NK-92 treated with Interleukin-12 subunit alpha and Interleukin-12 subunit beta, amount 100 ng/mL, for 24 hours (cell line): ENCODE data around the gene TTN.
"Not testable (repeated sequence)": the region's sequence is repeated elsewhere in the genome, so short reads cannot be mapped to it uniquely, and the experiment has no call there.

ENCODE experiments used
- DNase-seq: peaks from one replicate; lab custom pipeline; 2025; lab: John Stamatoyannopoulos, UW

The TTN gene

DNA sequence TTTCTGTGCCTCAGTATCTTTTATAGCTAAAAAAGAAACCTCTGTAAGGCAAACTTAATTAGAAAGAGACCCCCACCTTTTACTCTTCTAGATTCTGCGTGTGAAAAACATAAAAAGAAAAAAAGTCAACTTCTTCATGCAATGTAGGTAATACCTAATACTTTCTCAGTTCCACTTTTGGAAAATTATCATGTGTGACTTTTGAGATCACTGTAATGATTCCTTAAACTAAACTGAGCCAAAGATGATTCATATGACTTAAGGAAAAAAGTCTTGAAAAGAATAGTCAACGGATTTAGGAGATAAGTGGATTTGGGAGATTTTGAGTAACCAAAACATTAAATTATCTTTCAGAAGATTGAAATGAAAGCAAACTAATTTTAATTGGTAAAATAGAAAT lies 278.0 kb downstream of the TTN start:
- no peak for DNase-seq

DNA sequence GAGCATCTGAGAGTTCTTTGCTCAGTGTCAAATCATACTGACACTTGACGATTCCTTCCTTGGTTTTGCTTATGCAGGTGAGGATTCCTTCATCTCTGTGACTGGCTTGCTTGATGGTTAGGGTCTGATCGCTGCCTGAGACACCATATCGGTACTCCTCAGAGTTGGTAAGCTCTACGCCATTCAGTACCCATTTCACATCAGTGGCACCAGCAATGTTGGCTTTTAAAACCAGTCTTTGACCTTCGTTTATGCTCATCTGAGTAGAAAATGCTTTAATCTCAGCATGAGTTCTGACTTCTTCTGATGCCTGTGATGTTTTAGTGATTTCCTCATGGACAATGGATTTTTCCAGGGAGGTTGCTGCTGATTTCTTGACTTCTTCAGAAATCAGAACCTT lies 278.6 kb downstream of the TTN start:
- no peak for DNase-seq

DNA sequence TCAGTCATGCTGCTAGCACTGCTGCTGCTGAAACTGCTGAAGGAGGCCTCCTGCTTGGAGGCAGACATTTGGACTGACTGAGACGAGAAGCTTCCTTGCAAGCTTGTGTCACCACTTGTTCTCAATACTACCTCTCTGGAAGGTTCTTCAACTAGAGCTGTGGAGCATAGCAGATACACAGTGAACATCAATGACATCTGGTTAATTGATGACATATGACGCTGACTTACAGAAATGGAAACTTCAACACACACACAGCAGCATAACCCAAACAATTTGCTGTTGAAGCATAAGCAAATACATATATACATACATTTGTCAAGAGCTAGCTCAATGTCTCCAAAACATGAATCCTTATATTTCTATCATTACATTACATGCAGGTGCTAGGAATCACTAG lies 279.6 kb downstream of the TTN start:
- DNase-seq, result no peak

DNA sequence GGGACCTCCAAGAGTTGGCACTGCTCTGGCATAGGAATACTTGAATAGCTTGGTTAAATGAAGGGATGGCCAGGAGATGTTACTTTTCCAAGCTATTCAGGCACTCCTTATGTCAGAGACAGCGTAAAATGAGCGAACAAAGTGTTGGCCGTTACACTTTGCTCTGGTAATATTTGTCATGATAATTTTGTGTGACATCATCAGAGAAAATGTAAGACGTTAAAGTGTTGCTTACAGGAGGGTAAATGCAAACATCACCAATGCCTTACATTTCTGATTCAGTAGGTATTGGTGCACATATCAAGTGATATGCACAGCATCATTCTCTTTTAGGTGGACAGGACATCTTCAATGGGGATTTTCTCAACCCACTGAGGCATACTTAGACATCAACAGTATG lies 281.0 kb downstream of the TTN start:
- no peak for DNase-seq

DNA sequence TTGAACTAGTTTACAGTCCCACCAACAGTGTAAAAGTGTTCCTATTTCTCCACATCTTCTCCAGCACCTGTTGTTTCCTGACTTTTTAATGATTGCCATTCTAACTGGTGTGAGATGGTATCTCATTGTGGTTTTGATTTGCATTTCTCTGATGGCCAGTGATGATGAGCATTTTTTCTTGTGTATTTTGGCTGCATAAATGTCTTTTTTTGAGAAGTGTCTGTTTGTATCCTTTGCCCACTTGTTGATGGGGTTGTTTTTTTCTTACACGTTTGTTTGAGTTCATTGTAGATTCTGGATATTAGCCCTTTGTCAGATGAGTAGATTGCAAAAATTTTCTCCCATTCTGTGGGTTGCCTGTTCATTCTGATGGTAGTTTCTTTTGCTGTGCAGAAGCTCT lies 281.8 kb downstream of the TTN start:
- DNase-seq, result not testable (repeated sequence)

DNA sequence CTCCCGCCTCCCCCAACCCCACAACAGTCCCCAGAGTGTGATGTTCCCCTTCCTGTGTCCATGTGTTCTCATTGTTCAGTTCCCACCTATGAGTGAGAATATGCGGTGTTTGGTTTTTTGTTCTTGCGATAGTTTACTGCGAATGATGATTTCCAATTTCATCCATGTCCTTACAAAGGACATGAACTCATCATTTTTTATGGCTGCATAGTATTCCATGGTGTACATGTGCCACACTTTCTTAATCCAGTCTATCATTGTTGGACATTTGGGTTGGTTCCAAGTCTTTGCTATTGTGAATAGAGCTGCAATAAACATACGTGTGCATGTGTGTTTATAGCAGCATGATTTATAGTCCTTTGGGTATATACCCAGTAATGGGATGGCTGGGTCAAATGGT lies 282.2 kb downstream of the TTN start:
- not testable (repeated sequence) for DNase-seq

DNA sequence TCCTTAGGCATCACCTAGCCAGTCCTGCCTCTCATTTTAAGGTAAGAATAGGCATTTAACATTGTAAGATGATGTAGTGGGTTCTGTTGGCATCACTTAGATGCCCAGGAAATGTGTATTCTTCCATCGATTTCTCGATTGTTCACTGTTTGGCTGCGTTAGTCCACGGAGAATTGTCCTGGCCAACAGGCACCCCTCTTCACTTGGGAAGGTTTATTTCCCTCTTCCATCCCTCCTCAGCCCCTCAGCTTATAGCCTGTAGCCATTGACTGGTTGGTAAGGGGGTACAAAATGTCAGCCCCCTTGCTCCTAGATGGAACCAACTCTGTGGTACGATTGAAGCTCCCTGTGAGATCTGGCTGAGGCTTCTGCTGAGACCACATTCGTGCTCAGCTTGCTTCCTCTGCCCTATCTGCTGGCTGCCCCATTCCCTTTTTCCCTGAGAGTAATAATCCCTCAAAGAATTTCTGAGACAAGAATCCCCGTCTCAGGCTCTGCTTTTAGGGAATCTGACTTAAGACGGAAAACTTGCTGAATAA lies 283.6 kb downstream of the TTN start:
- DNase-seq, result no peak

DNA sequence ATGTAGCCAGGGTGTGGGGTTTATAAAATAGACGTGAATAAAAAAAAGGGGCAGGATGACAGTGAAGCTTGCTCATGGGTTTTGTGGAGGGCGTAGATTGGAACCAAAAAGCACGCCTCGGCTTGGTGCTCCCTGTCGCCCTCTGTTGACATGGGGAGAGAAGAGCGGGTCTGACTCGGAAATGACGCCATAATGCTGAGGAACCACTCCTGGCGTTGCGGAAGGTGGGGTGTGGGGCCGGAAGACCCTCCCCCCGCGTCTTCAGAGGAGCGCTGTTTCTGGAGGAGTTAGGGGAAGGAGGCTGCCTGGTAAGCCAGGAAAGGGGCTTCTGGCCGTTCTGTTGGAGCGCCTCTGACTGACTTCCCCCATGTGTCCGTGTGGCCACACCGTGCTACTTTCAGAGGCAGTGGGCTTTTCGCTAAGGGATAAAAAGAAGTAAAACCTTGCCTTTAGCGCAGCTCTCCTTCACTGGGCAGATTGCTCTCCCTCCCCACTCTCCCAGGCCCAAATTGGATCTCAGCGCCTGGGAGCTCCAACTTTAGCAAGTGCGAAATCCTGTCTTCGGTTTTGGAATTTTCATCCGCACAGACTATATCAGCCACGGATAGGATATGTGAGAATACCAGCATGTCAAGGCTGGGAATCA lies 284.1 kb downstream of the TTN start:
- DNase-seq, result peak; percentile 38

DNA sequence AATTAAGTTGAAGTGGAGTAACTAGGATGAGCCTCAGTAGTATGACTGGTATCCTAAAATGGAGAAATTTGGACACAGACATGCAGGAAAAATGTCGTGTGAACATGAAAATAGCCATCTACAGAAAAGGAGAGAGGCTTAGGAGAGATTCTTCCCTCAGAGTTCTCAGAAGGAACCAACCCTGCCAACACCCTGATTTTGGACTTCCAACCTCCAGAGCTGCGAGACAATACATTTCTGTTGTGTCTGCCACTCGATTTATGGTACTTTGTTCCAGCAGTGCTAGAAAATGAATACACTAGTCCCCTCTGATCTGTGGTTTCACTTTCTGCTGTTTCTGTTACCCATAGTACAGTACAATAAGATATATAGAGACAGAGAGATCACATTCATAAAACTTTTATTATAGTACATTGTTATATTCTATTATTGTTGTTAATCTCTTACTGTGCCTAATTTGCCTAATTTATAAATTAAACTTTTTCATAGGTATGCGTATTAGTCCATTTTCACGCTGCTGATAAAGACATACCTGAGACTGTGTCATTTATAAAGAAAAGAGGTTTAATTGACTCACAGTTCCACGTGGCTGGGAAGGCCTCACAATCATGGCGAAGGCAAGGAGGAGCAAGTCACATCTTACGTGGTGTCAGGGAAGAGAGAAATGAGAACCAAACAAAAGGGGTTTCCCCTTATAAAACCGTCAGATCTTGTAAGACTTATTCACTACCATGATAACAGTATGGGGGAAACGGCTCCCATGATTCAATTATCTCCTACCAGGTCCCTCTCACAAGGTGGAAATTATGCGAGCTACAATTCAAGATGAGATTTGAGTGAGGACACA lies 285.7 kb downstream of the TTN start:
- DNase-seq, result no peak

DNA sequence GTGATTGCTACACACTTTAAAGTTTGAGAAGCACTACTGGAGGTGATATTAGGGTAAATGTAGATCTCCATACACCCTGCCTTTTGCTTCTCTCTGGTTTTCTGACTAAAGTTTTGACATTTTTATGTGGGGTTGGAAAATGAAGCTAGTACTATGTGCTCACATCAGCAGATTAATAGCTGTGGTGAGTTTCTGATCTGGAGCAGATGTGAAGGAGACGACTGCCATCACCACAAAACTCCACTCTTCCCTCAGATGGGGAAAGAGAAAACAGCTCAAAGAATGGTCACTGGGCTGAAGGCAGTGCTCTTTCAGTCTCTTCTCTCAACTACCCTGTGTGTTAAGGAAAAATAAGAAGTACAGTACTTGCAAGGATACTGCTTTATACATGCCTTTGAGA lies 289.7 kb downstream of the TTN start:
- DNase-seq, result no peak

DNA sequence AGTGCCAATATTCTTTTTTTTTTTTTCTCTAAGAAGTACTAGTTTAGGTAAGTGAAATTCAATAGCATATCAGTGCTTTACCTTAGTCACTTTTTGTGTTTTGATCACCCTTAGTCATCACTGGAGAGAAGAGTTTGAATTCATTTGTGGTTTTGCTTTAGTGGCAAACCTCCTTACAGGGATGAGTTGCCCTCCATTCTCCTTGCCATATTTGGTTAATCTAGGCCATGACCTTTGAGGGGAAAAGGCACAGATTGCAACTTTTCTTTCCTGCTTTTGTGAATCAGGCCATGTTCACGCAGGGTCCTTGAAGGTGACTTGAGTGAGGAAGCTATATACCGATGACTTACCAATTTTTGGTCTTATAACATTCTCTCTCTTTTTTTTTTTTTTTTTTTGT lies 292.6 kb downstream of the TTN start:
- DNase-seq, result no peak

DNA sequence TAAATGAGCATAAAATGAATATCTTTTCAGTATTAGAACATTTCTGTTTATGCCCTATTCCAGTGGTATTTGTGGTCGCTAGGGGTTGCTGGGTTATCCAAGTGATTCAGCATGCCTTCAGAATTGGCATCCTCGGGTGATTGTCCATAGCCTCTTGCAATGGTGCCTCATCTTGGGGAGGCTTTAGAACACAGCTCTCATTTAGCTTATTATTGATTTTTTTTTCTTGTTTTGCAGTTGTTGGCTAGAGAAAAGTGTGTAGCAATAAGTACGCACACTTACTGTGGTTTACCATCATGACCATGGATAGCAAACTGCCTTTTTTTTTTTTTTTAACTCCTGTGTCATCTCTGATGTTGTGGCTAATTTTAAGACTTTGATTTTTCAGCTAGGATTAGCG lies 293.3 kb downstream of the TTN start:
- DNase-seq, result no peak

DNA sequence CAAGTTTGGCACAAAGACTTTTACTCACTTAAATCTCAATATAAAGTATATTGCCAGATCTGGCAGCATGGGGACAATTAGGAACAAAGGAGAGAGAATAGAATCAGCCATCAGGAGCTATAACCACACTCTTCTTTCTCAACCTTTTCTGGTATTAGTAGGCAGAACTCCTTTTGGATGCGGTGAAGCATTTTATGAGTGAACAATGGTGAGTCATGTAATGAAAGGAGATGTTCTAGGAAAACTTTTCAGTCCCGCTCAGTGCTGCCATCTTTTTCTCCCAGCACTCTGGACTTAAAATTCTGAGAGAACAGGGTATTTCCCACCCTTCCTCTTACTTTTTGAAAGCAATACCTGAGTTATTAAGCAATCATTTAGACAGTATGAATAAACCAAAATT lies 294.7 kb downstream of the TTN start:
- DNase-seq, result no peak

DNA sequence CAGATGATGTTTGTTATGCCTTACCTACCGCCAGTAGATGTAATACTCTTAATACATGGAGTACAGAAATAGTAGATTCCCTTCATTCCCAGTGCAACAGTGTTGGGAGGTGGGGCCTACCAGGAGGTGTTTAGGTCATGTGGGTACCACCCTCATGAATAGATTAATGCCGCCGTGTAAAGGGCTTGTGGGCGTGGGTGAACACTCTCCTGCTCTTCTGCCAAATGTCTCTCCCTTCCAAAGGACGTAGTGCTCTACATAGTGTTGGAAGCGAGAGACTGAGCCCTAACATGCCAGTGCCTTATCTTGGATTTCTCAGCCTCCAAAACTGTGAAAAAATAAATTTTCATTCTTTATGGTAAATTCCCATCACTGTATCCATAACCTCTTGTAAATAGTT lies 296.8 kb downstream of the TTN start:
- no peak for DNase-seq

DNA sequence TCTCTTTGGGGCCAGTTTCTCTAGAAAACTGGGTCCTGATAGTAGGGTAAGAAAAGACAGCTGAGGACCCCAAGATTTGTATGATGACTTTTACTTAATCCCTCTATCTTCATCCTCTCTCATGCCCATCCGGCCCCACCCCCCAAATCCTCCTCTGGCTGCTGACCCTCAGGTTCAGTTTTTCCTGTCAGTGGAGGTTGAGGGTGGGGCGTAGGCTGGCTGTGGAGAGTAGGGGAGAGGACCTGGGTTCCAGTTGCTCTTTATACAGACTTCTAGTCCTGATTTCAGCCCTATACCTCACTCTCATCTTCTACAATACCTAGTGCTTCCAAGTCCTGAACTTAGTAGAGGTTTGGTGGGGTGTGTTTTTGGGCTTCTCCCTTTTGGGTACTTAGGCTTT lies 298.6 kb downstream of the TTN start:
- no peak for DNase-seq

DNA sequence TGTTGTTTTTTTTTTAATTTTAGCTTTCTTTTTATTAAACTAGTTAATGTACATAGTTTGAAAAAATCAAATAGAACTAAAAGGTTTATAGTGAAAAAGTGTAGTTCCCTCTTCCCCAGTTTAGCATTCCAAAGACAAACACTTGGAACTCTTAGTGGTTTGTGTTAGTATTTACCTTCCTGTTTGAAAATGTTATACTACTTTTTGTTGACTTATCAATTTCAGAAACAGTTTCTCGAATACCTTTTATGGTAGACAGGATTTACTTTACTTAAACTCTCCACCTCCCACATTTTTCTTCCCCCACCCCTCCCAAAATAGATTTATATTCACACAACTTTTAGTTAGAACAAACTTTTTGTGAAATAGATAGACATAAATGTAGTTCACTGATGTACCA lies 300.3 kb downstream of the TTN start:
- no peak for DNase-seq

DNA sequence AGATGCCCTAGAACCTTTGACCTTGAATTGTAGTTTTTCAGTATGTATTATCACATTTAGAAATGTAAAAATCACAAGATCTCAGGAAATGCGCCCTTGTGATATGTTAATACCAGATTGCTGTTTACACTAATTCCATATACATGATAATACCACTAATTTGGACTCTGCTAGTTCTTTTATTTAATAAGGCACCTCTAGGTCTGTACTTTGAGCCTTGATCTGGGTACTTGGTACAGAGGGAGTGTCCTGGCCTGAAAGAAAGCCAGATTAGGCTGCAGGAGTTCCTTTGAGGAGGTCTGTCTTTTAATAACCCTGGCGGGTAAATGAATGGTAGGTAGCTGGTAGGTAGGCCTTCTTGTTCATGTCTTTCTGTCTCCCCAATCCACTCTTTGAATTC lies 300.7 kb downstream of the TTN start:
- no peak for DNase-seq

DNA sequence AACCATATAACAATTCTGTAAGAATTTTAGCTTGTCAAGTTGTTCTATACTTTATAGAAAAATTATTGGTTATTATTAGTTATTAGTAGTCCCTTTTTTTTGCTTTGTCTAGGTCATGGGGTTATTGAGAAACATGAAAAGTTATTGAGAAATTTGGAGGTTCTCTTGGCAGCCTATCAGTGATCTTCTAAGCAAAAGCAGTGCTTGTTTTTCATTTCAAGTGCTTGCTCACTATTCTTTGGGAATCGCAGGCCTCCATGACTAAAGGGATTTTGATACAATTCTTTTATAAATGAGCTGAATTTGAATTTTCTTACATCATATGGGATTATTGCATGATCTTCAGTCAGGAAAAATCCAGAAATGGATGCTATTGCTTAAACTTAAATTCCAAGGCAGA lies 301.1 kb downstream of the TTN start:
- no peak for DNase-seq

DNA sequence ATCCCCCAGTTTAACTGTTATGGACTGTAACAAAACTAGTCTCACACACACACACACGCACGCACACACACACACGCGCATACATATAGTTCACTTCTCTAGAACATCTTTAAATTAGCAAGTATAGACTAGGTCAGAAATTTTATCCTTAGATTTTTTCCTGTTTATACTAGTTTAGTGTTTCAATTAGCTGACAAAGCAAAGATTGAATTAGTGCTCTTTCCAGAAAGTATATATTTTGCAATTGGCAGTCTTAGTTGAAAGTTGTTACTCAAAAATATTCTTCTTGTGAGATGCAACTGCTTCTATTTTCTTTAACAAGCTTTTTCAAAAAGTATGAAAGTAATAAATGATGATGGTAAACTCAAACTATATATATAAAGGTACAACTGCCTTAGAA lies 304.5 kb downstream of the TTN start:
- no peak for DNase-seq

DNA sequence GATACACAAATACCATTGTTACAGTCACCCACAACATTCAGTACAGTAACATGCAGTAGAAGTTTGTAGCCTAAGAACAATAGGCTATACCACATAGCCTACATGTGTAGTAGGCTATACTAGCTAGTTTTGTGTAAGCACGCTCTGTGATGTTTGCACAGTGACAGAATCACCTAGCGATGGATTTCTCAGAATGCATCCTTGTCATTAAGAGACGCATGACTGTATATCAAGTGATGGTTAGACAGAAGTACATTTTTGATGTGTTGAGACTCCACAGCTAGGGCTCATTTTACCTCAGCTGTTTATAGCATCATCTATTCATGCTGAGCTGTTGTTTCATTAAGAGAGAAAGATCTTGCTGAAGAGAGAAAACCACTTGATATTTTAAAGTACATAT lies 307.6 kb downstream of the TTN start:
- no peak for DNase-seq

DNA sequence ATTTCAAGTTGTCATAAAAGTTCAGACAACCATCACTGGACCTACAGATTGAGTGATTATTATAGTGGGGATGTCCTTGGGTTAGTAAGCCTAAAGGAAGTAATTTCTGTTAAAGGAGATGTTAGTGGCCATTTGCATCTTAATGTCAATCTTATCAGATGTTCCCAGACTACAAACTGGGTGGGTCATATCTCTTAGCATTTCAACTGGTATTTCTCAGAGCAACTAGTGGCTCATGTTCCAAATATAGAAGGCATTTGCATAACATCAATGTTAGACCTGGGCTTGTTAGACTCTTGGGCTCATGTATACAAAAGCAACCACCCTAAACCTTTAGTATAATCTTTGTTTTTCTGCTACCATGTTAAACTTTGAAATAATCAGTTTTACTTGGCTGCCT lies 309.1 kb downstream of the TTN start:
- DNase-seq, result no peak

DNA sequence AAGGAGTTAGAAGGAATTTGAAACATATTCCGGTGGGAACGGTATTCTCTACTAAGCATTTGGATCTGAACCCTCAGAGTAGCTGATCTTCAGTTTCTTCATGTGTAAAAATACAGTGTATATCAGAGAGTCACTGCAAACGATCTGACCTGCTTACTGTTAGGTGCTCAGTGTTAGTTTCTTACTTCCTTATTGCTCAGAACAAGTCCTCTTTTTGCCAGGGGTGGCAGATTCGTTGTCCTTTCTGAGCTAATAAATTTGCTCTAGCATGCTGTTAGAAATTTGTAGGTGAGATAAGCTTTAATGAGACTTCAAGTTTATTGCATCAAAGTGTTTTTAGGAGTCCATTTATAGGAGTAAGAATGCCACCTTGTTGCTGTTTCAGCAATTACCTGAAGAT lies 311.2 kb downstream of the TTN start:
- no peak for DNase-seq

DNA sequence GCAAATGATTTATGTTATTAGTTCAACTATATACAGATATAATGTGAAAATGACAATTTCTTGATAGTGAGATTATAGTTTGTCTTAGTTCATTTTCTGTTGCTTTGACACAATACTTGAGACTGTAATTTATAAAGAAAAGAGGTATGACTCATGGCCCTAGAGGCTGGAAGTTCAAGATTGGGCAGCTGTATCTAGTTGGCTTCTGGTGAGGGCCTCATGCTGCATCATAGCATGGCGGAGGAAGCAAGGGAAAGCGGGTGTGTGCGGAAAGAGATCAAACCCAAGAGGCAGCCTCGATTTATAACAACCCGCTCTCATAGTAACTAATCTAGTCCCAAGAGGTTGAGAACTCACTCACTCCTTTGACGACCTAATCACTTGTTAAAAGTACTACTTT lies 315.6 kb downstream of the TTN start:
- no peak for DNase-seq

DNA sequence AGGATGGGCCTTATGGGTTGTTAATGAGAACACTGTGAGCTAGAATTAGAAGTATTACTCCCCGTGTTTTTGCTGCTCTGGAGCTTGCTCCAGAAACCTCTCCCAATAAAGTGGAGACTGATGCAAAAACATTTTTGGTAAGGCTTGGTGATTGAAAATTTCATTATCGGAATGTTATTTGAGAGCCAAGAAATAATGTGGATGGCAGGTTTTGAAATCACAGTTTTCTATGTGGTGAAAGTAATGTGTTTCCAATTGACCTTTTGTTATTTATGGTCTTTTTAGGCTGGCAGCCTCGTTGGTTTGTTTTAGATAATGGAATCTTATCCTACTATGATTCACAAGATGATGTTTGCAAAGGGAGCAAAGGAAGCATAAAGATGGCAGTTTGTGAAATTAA lies 321.9 kb downstream of the TTN start:
- no peak for DNase-seq
